Kidney tubule cell (primary cell): ENCODE results near the gene JAK1.
"Not testable (repeated sequence)": the region's sequence is repeated elsewhere in the genome, so short reads cannot be mapped to it uniquely, and the experiment has no call there.

ENCODE experiments used
- DNase-seq: peaks from one replicate; pipeline ENCODE4 v3.0.0-alpha.2; 2018; ENCODE audit warnings: low spot score

JAK1 gene

GRCh38 chr1:64966158-64966971 is at the start of gene JAK1:
TSS of gene JAK1 (minus strand) at chr1:64966549. CDS start at chr1:64886264, 80,285 bp downstream.
- DNase-seq = peak; percentile 86

GRCh38 chr1:65014321-65014720 is 48.0 kb upstream of the JAK1 start:
- DNase-seq = no peak

DNA sequence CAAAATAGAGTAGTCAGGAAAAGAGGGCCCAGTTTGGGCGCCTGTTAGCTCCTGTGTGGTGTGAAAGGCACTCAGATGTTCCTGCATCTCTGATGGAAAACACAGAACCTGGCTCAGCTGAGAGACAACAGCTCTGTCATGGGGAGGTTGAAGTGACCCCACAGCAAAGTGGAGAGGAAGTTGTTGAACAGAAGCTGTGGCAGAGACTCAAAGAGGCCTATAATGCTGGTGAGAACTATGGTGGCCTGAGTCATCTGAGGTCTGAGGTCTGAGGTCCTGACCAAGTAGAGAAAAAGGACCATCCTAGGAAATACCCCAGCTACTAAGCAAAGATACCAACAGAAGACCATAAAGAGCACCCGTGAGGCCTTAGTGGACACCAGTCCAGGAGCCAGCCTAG is 45.6 kb upstream of the JAK1 start:
- no peak for DNase-seq

- no peak for DNase-seq
Measured at GRCh38 chr1:65009724-65010420, 43.5 kb upstream of the JAK1 start.

DNA sequence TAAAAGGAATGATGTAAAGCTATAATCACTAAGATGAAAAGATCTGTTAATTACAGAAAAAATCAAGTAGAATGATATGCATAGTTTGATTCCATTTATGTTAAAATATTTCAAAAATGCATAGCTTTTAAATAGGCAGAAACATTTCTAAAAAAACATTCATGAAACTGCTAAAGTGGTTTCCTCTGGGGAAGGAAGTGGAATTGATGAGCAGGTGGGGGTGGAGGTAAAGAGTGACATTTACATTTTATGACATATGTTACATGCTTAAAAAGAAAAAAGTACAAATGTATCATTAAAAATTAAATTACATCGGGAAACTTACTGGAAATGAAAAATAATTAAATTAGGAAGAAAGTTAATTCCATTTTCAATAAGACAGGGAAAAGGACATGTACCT is 42.8 kb upstream of the JAK1 start:
- DNase-seq = no peak

- no peak for DNase-seq
Measured at GRCh38 chr1:65006806-65007205, 40.5 kb upstream of the JAK1 start.

GRCh38 chr1:65003316-65003664 is 36.9 kb upstream of the JAK1 start:
- no peak for DNase-seq

- DNase-seq = peak; percentile 81
Measured at GRCh38 chr1:65002508-65003315, 36.4 kb upstream of the JAK1 start.

DNA sequence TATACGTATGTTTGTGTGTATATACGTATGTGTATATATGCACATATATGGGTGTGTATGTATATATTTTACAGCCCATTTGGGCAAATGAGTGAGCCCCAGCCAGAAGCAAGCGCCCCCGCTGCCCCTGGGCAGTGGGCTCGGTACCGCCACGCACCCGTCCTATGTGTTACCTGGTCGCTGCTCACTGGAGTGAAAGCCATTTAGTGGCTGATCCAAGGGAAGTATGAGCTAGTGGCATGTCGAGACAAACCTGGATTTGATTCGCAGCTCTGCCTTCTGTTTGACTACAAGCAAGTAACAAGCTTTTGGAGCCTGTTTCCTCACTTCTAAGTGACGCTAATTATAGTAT is 35.8 kb upstream of the JAK1 start:
- no peak for DNase-seq

GRCh38 chr1:65001231-65001792 is 35.0 kb upstream of the JAK1 start:
- no peak for DNase-seq

GRCh38 chr1:64998425-64998948 is 32.1 kb upstream of the JAK1 start:
- DNase-seq = not testable (repeated sequence)

DNA sequence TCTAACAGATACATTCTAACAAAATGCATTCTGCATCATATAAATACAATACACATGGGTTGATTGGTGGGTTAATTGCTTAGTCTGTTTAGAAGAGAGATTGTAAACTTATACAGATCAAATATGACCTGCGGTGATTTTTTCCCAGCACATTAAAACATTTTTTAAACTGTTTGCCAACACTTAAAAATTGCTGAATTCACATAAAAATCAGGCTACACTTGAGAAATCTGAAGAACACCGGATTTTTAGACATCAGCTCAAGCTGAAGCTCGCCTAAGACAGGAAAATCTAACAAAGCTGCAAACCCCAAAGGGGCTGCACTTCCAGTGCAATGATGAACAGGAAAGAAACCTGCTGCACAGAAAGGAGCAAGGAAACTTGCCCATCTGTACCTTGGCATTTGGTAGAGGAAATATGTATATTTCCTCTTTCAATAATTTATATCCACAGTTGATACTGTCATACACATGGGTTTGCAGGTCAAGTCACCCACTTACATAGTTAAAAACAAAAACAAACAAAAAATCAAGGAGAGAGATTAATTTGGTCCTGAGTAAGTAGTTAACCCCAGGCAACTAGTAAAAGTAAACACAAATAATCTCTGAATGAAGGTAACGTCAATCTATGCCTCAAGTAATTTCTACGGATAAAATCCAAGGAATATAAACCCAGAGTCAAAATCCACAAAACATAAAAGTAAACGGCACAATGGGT is 30.4 kb upstream of the JAK1 start:
- DNase-seq = no peak

DNA sequence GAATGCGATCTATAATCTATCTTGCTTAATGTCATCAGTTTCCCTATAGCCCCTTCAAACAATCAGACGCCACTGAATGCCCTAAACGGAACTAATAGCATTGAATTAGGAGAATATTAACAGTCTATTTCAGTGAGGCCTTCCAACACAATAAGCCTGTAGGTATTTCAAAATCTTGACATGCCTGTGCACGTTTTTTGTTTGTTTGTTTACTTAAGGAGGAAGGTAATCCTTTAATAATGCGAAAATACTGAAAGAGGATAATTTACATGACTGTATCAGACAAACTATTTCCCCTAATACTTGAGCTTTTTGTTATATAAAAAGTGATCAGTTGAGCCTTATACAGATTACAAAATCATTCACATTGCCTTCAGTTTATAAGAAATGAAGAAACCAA is 29.0 kb upstream of the JAK1 start:
- no peak for DNase-seq

- peak; percentile 86 for DNase-seq
Measured at GRCh38 chr1:64986903-64987871, 20.8 kb upstream of the JAK1 start.

DNA sequence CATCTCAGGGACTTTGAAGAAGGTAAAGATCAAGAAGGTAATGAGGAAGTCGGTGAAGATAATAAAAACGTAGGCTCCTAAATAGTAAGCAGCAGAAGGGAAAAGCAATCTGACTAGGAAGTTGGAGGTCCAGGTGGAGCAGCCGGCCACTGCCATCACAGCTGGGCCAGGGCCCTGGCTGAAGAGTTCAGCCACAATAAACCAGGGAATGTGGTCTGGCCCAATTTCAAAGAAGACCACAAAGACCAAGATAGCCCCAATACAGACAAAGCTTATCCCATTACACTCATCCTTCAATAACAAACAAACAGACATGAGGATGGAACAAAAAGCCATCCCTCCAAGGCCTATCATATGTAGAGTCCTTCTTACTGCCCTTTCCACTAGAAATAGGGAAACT is 18.4 kb upstream of the JAK1 start:
- no peak for DNase-seq

- no peak for DNase-seq
Measured at GRCh38 chr1:64984106-64984505, 17.8 kb upstream of the JAK1 start.

GRCh38 chr1:64983110-64983509 is 16.8 kb upstream of the JAK1 start:
- peak; percentile 89 for DNase-seq

- DNase-seq = peak; percentile 88
Measured at GRCh38 chr1:64981601-64982533, 15.5 kb upstream of the JAK1 start.
